ENCODE measurements around the gene KMT2C. TPM values are rescaled to one million over a fixed set of nuclear protein-coding genes. Genes with fewer than 3 reads are reported as not detected.
"Not testable (repeated sequence)": the region's sequence is repeated elsewhere in the genome, so short reads cannot be mapped to it uniquely, and the experiment has no call there.

The KMT2C gene
- total and polyA plus RNA-seq, 2 of the 8 experiments (the other 6 are each of a cell fraction or from before 2014, with no cell fraction given): 9.1 to 40.8 TPM

GRCh38 chr7:152353281-152353680 is 82.5 kb downstream of the KMT2C start:
- H3K79me1 ChIP-seq (ENCODE audit: low read depth, low read length); H3K27me3 ChIP-seq (replicated peaks in 1 of 4; ENCODE audit: control insufficient read depth in 3 of 4, extremely low read depth in 1 of 4, insufficient read depth in 3 of 4, low read length in 3 of 4); H3K27ac ChIP-seq (ENCODE audit: low read depth, low read length); POLR2A ChIA-PET (ENCODE audit: partially characterized antibody); H2BK20ac ChIP-seq (ENCODE audit: low read length); H2BK5ac ChIP-seq (ENCODE audit: low read depth, low read length); H3K18ac ChIP-seq (ENCODE audit: extremely low read depth, low read length); H4K5ac ChIP-seq (ENCODE audit: insufficient read length, low read depth, low read length); FAIRE-seq; DNase-seq (ENCODE audit: low read depth in 1 of 2, low spot score in 2 of 2); H2BK12ac ChIP-seq (ENCODE audit: low read depth, low read length); H3K9ac ChIP-seq (replicated peaks in 1 of 4; ENCODE audit: extremely low read depth in 1 of 4, low read depth in 3 of 4, low read length in 3 of 4); H3K23me2 ChIP-seq (ENCODE audit: low read depth, low read length); H4K20me1 ChIP-seq (replicated peaks in 1 of 2; ENCODE audit: control insufficient read depth in 1 of 2, insufficient read depth in 2 of 2, low read length in 2 of 2); H2AK5ac ChIP-seq (ENCODE audit: low read depth, low read length); H3K23ac ChIP-seq (ENCODE audit: insufficient read length); H3K56ac ChIP-seq (replicated peaks; ENCODE audit: insufficient read length, low read depth, low read length); H3K79me2 ChIP-seq (ENCODE audit: control insufficient read depth in 1 of 2, insufficient read depth in 2 of 2, low read length in 2 of 2); H4K8ac ChIP-seq (ENCODE audit: extremely low read depth, insufficient read depth, low read length); H2BK15ac ChIP-seq (ENCODE audit: low read length); H3K4me3 ChIP-seq (ENCODE audit: extremely low read depth in 1 of 4, insufficient read depth in 2 of 4, low read depth in 3 of 4, low read length in 4 of 4); H3K4ac ChIP-seq (replicated peaks; ENCODE audit: insufficient read length, low read depth, low read length); H3K14ac ChIP-seq (ENCODE audit: insufficient read length); H2BK120ac ChIP-seq (replicated peaks; ENCODE audit: low read depth, low read length); H4K91ac ChIP-seq (replicated peaks; ENCODE audit: insufficient read length, low read length); H2AFZ ChIP-seq (ENCODE audit: low read length); H3K9me3 ChIP-seq (ENCODE audit: insufficient read depth in 2 of 2, low read depth in 1 of 2, low read length in 1 of 2); H3K4me1 ChIP-seq (replicated peaks in 1 of 4; ENCODE audit: control insufficient read depth in 3 of 4, insufficient read depth in 4 of 4, low read length in 3 of 4); H3K4me2 ChIP-seq (ENCODE audit: insufficient read depth in 1 of 2, low read depth in 2 of 2, low read length in 2 of 2): not testable (repeated sequence)
- CTCF ChIA-PET (ENCODE audit: partially characterized antibody): interaction anchor here (0.8 to 1.7 kb wide), 3 partner anchors 12 to 353 kb away, joined by 3 to 5 read pairs (median 3); no protein-coding TSS in a partner anchor
- 91% methylated on average over 3 of the region's 5 CpGs; no CpG with 5 or more reads in 1 of the 2 experiments for WGBS, 2 experiments (ENCODE audit: extremely low coverage in 1 of 2, insufficient coverage in 1 of 2, insufficient read length in 1 of 2, insufficient replicate concordance in 2 of 2, low coverage in 1 of 2, low lambda C conversion rate in 2 of 2, missing lambda C conversion rate in 1 of 2)
- H3K36me3 ChIP-seq (ENCODE audit: control insufficient read depth in 2 of 4, insufficient read depth in 4 of 4, low read length in 3 of 4): peaks cover 0 to 15% (median 1%) of the 10 kb centered on the region in 4 experiments; a peak in 2 of 8 replicates

- Histone ChIP-seq H3K36me3 (ENCODE audit: control insufficient read depth in 2 of 4, insufficient read depth in 4 of 4, low read length in 3 of 4) (peaks cover 0 to 15% (median 1%) of the 10 kb centered on the region in 4 experiments; a peak in 2 of 8 replicates), H3K79me2 (ENCODE audit: control insufficient read depth in 1 of 2, insufficient read depth in 2 of 2, low read length in 2 of 2) (peaks cover 0 to 15% of the 10 kb centered on the region in 2 experiments; a peak in 2 of 4 replicates)
These were observed 84.1 kb downstream of the KMT2C start for GRCh38 chr7:152351747-152352146.

More at GRCh38 chr7:152351747-152352146, 84.1 kb downstream of the KMT2C start:
- H2BK12ac ChIP-seq (ENCODE audit: low read depth, low read length); H3K4ac ChIP-seq (replicated peaks; ENCODE audit: insufficient read length, low read depth, low read length); H3K23me2 ChIP-seq (ENCODE audit: low read depth, low read length); H3K4me1 ChIP-seq (replicated peaks in 1 of 4; ENCODE audit: control insufficient read depth in 3 of 4, insufficient read depth in 4 of 4, low read length in 3 of 4); H3K23ac ChIP-seq (ENCODE audit: insufficient read length); H2BK5ac ChIP-seq (ENCODE audit: low read depth, low read length); POLR2A ChIA-PET (ENCODE audit: partially characterized antibody); DNase-seq (ENCODE audit: low read depth in 1 of 2, low spot score in 2 of 2); H2BK15ac ChIP-seq (ENCODE audit: low read length); FAIRE-seq; H3K18ac ChIP-seq (ENCODE audit: extremely low read depth, low read length); H3K4me2 ChIP-seq (ENCODE audit: insufficient read depth in 1 of 2, low read depth in 2 of 2, low read length in 2 of 2); H4K5ac ChIP-seq (ENCODE audit: insufficient read length, low read depth, low read length); H2AFZ ChIP-seq (ENCODE audit: low read length); H2BK20ac ChIP-seq (ENCODE audit: low read length); H3K79me1 ChIP-seq (ENCODE audit: low read depth, low read length); H3K4me3 ChIP-seq (ENCODE audit: extremely low read depth in 1 of 4, insufficient read depth in 2 of 4, low read depth in 3 of 4, low read length in 4 of 4); H3K9ac ChIP-seq (replicated peaks in 1 of 4; ENCODE audit: extremely low read depth in 1 of 4, low read depth in 3 of 4, low read length in 3 of 4); H3K9me3 ChIP-seq (ENCODE audit: insufficient read depth in 2 of 2, low read depth in 1 of 2, low read length in 1 of 2); H4K20me1 ChIP-seq (replicated peaks in 1 of 2; ENCODE audit: control insufficient read depth in 1 of 2, insufficient read depth in 2 of 2, low read length in 2 of 2); H4K91ac ChIP-seq (replicated peaks; ENCODE audit: insufficient read length, low read length); H3K27ac ChIP-seq (ENCODE audit: low read depth, low read length); H2AK5ac ChIP-seq (ENCODE audit: low read depth, low read length); H3K56ac ChIP-seq (replicated peaks; ENCODE audit: insufficient read length, low read depth, low read length); H3K27me3 ChIP-seq (replicated peaks in 1 of 4; ENCODE audit: control insufficient read depth in 3 of 4, extremely low read depth in 1 of 4, insufficient read depth in 3 of 4, low read length in 3 of 4); H3K14ac ChIP-seq (ENCODE audit: insufficient read length); H4K8ac ChIP-seq (ENCODE audit: extremely low read depth, insufficient read depth, low read length); H2BK120ac ChIP-seq (replicated peaks; ENCODE audit: low read depth, low read length): not testable (repeated sequence)
- CTCF ChIA-PET (ENCODE audit: partially characterized antibody): interaction anchor here (1.5 kb wide), 1 partner anchor 10 kb away, joined by 4 read pairs; no protein-coding TSS in a partner anchor
- 91% methylated on average over 5 of the region's 5 CpGs; no CpG with 5 or more reads in 1 of the 2 experiments for WGBS, 2 experiments (ENCODE audit: extremely low coverage in 1 of 2, insufficient coverage in 1 of 2, insufficient read length in 1 of 2, insufficient replicate concordance in 2 of 2, low coverage in 1 of 2, low lambda C conversion rate in 2 of 2, missing lambda C conversion rate in 1 of 2)

Data from H1 (cell line).